Esophagus muscularis mucosa (tissue), 4 donors: ENCODE results near the gene NINJ2.

ENCODE experiments used
- CTCF ChIP-seq, 3 experiments: fragments of 200-600 bp in 2 of 3; fragments of 450-650 bp in 1 of 3; sonication (generic) in 2 of 3; IDR thresholded peaks; one replicate each; pipeline ENCODE4 v1.5.1; 2017 to 2019; ENCODE audit warnings: antibody characterized with exemption in 3 of 3, mild to moderate bottlenecking in 2 of 3, moderate library complexity in 1 of 3
- EP300 ChIP-seq: sonication (generic); formaldehyde crosslinking; IDR thresholded peaks from one replicate; pipeline ENCODE4 v1.6.1; 2017; ENCODE audit warnings: antibody characterized with exemption
- POLR2A ChIP-seq: fragments of 450-650 bp; IDR thresholded peaks from one replicate; pipeline ENCODE4 v1.6.1; 2017; ENCODE audit warnings: antibody characterized with exemption, moderate library complexity, mild to moderate bottlenecking, low read depth
- POLR2AphosphoS5 ChIP-seq, 2 donors: sonication (generic); formaldehyde crosslinking; IDR thresholded peaks; one replicate each; pipeline ENCODE4 v1.6.1; 2017; ENCODE audit warnings: antibody characterized with exemption in 2 of 2

- TF ChIP-seq CTCF (IDR thresholded peaks at IDR 0.05), result no peak
- peak; percentile 12 to 50 for TF ChIP-seq POLR2AphosphoS5 (IDR thresholded peaks at IDR 0.05)
- no peak for TF ChIP-seq POLR2A
- no peak for TF ChIP-seq EP300
These were observed 31.0 kb downstream of the NINJ2 start for GRCh38 chr12:632102-632696.
